Subcutaneous preadipocyte (primary cell): Measurements from ENCODE around the gene CCDC61. TPM values are rescaled to one million over a fixed set of nuclear protein-coding genes. Genes with fewer than 3 reads are reported as not detected.
A peak's percentile ranks its signal among the peaks of the same experiment; 100 is the strongest.

Source experiments
- small RNA-seq: library from RNA; depleted of rRNA; stranded (forward); fragments of <200 nt; gene quantifications from one replicate; pipeline ENCODE3, GENCODE V24; 2012
- total RNA-seq: library from RNA; depleted of rRNA; stranded (reverse); fragments of >200 nt; gene quantifications from 2 replicates; pipeline ENCODE4 v1.2.3, GENCODE V29; 2012

The CCDC61 gene, protein sequence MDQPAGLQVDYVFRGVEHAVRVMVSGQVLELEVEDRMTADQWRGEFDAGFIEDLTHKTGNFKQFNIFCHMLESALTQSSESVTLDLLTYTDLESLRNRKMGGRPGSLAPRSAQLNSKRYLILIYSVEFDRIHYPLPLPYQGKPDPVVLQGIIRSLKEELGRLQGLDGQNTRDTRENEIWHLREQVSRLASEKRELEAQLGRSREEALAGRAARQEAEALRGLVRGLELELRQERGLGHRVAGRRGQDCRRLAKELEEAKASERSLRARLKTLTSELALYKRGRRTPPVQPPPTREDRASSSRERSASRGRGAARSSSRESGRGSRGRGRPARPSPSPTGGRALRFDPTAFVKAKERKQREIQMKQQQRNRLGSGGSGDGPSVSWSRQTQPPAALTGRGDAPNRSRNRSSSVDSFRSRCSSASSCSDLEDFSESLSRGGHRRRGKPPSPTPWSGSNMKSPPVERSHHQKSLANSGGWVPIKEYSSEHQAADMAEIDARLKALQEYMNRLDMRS
- total RNA-seq, result 7.4 and 7.7 TPM in 2 replicates

DNA sequence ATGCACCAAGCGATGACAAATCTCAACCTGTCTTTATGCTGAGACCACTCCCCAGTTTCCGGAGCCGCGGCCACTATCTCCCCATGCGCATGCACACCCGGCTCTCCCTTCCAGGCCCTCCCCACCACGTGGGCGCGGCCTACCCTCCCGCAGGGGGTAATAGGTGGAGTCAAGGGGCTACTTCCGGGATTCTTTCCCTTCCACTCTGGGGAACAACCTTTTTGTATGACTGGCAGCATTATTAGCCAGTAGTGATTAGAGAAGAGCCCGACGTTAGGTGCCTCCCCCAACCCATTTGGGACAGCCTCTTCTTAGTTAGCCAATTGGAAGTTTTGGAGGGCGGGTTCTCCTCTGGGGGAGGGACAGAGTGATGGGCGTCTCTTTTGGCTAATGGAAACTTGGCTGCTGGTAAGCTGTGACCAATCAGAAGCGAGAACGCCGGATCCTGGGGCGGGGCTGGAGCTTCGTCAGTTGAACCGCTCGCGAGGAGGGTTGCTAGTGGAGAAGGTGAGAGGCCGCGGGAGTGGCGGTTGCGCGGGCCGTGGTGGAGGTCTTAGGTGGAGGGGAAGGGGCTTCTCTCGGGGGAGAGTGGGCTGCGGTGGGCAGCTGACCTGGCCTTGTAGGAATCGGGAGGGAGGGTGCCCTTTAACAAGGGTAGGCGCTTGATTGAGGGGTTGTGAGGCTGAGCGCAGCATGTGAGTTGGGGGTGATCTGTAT, at the start of gene CCDC61:
CCDC61 (plus strand) TSS at position 470 of the 717 bp plus-strand sequence. CDS start 7,552 bp downstream, outside the sequence.

DNA sequence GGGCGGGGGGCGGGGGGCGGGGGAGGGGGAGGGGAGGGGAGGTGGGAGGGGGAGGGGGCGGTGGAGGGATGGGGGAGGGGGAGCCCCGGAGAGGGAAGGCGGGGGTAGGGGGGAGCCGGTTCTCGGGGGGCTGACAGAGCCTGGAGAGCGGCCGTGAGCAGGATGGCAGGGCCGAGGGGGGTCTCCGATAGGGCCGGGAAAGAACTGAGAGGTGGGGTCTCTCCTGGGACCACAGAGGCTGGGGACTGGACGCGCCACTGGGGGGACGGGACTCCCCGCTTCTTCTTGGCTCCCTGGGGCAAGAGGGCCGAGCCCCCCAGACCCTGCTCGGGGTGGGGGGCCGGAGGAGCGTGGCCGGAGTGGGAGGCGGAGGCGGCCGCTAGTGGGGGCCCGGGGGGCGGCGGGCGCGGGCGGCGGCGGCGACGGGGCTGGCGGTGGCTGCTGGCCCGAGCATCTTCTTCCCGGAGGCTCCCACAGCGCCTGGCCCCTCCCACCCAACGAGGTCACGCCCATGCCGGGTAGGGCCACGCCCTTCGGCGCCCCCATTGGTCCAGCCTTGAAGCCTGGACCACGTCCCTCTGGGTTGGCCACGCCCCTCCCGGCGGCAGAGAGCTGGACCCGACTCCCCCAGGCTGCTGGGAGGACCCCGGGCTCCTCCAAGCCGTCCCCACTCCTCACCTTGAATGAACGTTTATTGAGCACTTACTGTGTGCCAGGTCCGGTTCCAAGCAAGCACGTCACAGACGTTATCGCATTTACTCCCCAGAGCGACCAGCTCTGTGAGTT, 21.5 kb upstream of the CCDC61 start, which contains the start of gene NOVA2:
NOVA2 (minus strand) TSS at position 313 of the 786 bp plus-strand sequence. CDS start 514 bp downstream, outside the sequence.

DNA sequence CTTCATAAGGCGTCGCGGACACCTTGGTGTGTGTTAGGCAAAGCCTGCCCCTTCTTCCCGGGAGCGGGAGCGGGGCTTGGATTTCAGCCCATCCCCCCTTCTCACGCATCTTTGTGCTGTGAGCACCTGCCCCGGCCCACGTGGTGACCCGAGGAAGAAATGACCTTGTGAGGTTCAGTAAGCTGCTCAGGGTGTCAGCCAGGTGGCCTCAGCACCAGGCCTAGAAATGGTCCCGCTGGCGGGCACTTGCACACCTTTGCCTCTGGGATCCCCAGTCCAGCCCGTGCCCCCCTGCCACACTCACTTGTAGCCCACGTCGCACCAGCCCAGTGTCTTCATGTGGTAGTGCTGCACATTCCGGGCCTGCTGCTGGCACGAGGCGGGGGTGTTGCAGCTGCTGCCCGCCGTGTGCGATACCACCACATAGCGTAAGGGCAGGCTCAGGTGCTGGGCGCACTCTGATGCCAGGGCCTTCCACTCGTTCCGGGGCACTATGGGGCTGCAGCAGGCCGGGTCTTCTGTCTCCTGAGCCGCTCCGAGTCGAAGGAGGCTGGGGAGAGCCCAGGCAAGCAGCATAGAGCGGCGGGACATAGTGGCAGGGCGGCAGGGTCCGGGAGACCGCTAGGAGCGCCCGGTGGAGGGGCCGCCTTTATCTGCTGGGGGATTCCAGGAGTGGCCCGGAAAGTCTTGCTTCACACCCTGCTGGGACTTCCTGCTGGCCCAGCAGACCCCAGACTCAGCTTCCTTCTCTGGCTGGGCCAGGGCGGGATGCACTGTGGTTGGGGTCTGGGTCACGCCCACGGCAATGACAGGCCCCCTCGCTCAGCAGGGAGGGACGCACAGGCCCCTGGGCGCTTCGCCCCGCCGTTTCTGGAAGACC, 27.4 kb downstream of the CCDC61 start, which contains the start of gene PGLYRP1:
PGLYRP1 (minus strand) TSS at position 623 of the 880 bp plus-strand sequence; CDS start at position 591, 32 bp downstream.

DNA sequence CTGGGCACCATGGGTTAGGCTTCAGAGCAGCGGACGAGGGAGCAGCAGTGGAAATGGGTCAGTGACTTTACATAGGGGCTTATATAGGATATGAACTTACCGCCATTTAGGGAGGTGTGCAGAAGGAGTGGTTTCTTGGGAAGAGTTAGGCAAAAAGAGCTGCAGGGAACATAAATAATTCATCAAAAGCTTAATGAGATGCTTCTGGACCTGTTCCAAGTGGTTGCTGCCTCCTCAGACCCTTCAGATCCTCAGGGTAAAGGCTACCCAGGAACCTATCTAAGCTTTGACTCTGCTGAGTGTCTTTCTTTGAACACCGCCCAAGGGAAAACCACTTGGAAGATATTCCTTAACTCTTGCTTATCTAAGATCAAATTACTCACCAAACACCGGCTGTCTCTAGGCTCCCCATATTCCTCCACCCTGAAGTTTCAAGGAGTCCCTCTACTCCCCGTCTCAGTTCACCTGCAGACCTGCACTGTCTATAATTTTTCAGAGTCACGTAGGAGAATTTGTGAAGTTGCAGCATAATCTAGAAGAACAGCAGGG, 45.8 kb downstream of the CCDC61 start, which contains the start of gene IGFL4:
IGFL4 (minus strand) TSS at position 51 of the 549 bp plus-strand sequence; CDS start at position 11, 40 bp downstream.

Small RNA genes lying within 50 kb of the gene (small RNA-seq; reads per million reads assigned to genes)
- gene MIR769, result 1.7 reads per million, percentile 75 among the genes with 10 or more reads in this experiment

Other genes starting within 250 kb of the CCDC61 start
- 6.6 and 7.8 TPM in 2 replicates for gene SIX5, start 226.2 kb upstream of the CCDC61 start, total RNA-seq
- 13.7 and 22.4 TPM in 2 replicates for gene DMPK, start 213.0 kb upstream of the CCDC61 start, total RNA-seq
- 36.0 and 51.0 TPM in 2 replicates for gene DMWD, start 202.6 kb upstream of the CCDC61 start, total RNA-seq
- under 0.01 and 0.39 TPM in 2 replicates for gene RSPH6A, start 180.2 kb upstream of the CCDC61 start, total RNA-seq
- gene SYMPK, start 132.3 kb upstream of the CCDC61 start, total RNA-seq, result 41.2 and 55.5 TPM in 2 replicates
- gene FOXA3, start 131.1 kb upstream of the CCDC61 start, total RNA-seq, result not detected in 2 replicates
- gene IRF2BP1, start 109.3 kb upstream of the CCDC61 start, total RNA-seq, result 18.0 and 21.7 TPM in 2 replicates
- gene MYPOP, start 92.9 kb upstream of the CCDC61 start, total RNA-seq, result 1.5 and 2.5 TPM in 2 replicates
- gene NANOS2, start 80.7 kb upstream of the CCDC61 start, total RNA-seq, result not detected in 2 replicates
- 0.39 TPM in 1 of 2 replicates, not detected in the other for gene NOVA2, start 21.6 kb upstream of the CCDC61 start, total RNA-seq
- gene PGLYRP1, start 27.6 kb downstream of the CCDC61 start, total RNA-seq, result not detected in 2 replicates
- not detected in 2 replicates for gene IGFL4, start 45.5 kb downstream of the CCDC61 start, total RNA-seq
- not detected in 2 replicates for gene IGFL3, start 129.2 kb downstream of the CCDC61 start, total RNA-seq
- not detected in 2 replicates for gene IGFL2, start 152.8 kb downstream of the CCDC61 start, total RNA-seq
- not detected in 2 replicates for gene IGFL1, start 234.3 kb downstream of the CCDC61 start, total RNA-seq